HG03558 (cell line): ENCODE data around the gene ASH1L.
"Not testable (repeated sequence)": the region's sequence is repeated elsewhere in the genome, so short reads cannot be mapped to it uniquely, and the experiment has no call there.

ENCODE experiments used
- ATAC-seq: cut with Tn5 transposase; IDR thresholded peaks from one replicate; pipeline ENCODE4 v1.9.1; 2021; ENCODE audit warnings: moderate number of reproducible peaks; ENCODE audit not compliant: unreplicated experiment; ENCODE audit errors: extremely low read depth

The ASH1L gene

GRCh38 chr1:155563377-155564022 lies 897 bp upstream of the ASH1L start:
- not testable (repeated sequence) for ATAC-seq

DNA sequence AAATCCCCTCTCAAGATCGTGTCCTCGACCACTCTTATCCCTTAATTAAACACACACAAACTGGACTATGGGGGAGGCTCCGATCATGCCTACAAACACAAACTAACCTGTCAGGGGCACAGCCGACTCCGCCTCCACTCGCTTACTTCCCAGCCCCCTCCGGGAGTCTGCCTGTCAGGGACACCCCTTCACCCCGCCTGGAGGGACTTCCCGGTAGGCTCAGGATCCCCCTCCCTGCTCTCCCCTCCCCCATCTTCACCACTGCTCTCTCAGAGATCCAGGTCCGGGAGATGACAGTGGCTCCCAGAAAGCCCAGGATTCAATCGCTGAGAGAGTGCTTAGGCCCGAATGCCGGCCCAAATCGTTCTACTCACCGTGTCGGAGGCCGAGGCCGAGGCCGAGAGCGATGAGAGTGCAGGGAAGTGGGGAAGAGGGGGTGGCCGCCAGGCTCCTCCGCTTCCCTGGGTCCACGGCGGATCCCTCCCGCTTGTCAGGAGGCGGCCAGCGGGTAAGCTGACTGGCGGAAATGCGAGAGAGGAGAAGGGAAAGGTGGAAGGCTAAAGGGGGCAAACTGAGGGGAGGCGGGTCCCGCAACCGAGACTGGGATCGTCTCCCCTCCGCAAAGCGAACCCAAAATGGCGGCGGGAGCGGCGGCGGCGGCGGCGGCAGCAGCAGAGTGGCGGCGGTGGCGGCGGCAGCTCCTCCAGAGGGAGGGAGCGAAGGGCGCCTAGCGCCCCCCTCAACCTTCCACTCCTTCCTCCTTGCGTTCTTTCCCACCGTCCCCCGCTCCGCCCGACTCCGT lies 623 bp downstream of the ASH1L start:
- not testable (repeated sequence) for ATAC-seq

GRCh38 chr1:155555915-155556314 lies 6.7 kb downstream of the ASH1L start:
- no peak for ATAC-seq

DNA sequence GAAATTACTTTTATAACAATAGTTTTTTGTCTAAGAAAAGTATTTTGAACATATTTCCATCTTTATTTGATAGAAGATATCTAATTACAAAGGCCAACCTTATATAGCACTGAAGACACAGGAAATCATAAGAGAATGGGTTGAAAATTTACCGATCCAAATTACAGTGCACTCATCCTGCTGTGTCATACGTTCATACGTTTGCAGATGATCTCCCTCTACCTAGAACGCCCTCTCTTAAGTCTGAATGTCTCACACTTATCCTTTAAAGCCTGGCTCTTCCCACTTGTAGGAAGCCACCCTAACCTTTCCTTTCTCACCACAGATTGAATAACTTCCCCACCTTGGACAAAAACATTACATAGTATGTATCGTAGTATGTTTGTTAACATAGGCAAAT lies 9.3 kb downstream of the ASH1L start:
- ATAC-seq = no peak

DNA sequence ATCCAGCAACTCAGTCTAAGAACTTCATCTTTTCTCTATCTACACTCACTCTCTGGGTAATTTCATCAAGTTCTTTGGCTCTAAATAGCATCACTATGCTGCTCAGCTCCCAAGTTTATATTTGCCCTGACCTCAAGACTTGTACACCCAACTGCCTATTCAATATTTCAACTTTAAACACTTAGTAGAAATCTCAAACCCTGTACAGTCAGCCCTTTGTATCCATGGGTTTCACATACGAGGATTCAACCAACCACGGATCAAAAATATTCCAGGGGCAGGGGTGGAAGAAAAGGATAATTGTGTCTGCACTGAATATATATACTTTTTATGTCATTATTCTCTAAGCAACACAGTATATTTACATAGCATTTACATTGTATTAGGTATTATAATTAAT lies 13.9 kb downstream of the ASH1L start:
- no peak for ATAC-seq

DNA sequence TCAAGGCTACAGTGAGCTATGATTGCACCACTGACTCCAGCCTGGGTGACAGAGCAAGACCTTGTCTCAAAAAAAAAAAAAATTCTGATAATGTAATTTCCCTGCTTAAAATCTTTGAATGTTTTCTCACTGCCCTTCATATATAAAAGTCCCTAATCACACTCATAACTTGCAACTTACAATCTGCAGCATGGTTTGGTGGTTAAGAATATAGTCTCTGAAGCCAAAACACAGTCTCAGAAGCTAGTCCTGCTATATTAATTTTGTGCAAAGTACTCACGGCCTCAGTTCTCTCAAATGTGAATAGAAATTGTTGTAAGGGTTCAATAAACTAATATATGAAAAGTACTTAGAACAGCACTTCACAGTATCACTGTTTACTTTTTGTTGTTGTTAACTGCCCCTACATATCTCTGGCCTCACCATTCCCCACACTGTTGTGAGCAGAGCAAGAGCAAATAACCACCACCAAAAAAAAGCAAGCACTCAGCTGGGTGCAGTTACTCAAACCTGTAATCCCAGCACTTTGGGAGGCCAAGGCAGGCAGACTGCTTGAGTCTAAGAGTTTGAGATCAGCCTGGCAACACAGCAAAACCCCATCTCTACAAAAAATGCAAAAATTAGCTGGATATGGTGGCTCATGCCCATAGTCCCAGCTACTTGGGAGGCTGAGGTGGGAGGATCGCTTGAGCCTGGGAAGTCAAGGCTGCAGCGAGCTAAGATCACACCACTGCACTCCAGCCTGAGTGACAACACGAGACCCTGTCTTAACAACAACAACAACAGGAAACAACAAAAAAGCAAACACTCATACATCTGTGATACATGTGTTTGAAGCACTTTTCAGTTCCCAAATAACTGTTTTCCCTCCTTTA lies 22.4 kb downstream of the ASH1L start:
- ATAC-seq = no peak

- no peak for ATAC-seq
Observed at GRCh38 chr1:155537193-155537592, 25.4 kb downstream of the ASH1L start.

DNA sequence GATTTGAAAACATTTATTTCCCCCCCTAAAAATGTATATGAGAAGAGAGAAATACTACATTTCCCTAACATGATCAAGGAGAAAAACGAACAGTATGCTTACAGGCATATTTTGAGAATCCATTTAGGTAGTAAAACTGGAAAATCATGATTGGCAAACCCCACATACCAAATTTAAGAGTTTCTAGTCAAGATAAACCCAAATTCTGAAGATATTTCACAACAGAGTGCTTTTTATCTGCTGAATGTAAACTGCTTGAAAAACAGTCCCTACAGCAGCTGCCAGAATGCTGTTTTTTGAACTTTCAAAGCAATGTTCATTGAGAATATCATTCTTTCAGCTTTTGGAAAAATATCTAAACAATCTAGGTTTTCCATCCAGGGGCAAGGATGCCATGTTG lies 31.0 kb downstream of the ASH1L start:
- ATAC-seq = no peak

DNA sequence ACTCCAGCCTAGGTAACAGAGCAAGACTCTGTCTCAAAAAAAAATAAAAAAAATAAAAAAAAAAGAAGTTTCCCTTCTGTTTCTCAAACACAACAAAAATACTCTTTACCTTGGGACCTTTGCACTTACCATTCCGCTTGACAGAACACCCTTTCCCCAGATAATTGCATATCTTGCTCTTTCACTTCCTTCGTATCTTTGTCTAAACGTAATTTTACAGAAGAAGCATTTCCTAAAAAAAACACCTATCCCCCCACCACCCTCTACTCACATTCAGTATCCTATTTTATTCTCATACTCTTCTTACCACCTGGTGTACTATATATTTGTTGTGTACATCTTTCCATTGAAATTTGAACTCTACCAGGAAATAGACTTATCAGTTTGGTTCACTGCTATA lies 32.7 kb downstream of the ASH1L start:
- ATAC-seq = no peak

DNA sequence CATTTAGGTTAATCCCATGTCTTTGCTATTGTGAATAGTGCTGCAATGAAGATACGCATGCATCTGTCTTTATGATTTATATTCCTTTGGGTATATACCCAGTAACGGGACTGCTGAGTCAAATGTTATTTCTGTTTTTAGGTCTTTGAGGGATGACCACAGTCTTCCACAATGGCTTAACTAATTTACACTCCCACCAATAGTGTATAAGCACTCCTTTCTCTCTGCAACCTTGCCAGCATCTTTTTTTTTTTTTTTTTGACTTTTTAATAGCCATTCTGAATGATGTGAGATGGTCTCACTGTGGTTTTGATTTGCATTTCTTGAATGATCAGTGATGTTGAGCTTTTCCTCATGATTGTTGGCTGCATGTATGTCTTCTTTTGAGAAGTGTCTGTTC lies 33.5 kb downstream of the ASH1L start:
- no peak for ATAC-seq

DNA sequence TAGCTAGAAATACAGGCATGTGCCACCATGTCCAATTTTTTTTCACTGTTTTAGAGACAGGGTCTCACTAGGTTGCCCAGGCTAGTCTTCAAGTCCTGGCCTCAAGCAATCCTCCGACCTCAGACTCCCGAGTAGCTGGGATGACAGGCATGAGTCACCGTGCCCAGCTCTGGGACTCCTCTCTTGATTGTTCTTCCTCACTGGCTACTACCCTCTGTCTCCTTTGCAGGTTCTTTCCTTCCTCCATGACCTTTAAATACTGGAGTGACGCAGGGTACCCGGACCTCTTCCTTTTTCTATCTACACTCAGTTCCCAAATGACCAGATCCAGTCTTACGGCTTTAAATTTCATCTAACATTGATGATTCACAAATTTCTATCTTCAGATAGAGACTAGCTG lies 34.9 kb downstream of the ASH1L start:
- no peak for ATAC-seq

- no peak for ATAC-seq
Observed at GRCh38 chr1:155526356-155526755, 36.2 kb downstream of the ASH1L start.

GRCh38 chr1:155522069-155522468 lies 40.5 kb downstream of the ASH1L start:
- no peak for ATAC-seq

- ATAC-seq = no peak
Observed at GRCh38 chr1:155518484-155518883, 44.1 kb downstream of the ASH1L start.

- no peak for ATAC-seq
Observed at GRCh38 chr1:155514582-155515187, 47.9 kb downstream of the ASH1L start.

- no peak for ATAC-seq
Observed at GRCh38 chr1:155513300-155513916, 49.2 kb downstream of the ASH1L start.

DNA sequence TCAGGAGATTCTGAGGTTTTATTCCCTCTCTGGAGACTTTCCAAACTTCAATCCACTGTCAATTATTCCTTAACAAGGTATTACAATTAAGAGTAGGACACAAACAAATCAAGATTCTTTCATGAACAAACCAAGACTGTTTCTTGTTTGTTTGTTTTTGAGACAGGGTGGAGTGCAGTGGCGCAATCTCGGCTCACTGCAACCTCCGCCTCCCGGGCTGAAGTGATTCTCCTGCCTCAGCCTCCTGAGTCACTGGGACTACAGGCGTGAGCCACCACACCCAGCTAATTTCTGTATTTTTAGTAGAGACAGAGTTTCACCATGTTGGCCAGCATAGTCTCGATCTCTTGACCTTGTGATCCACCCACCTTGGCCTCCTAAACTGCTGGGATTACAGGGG lies 51.2 kb downstream of the ASH1L start:
- not testable (repeated sequence) for ATAC-seq

- no peak for ATAC-seq
Observed at GRCh38 chr1:155509064-155509463, 53.5 kb downstream of the ASH1L start.

- no peak for ATAC-seq
Observed at GRCh38 chr1:155507945-155508344, 54.7 kb downstream of the ASH1L start.

GRCh38 chr1:155505963-155506362 lies 56.6 kb downstream of the ASH1L start:
- not testable (repeated sequence) for ATAC-seq
